Fibroblast of villous mesenchyme (primary cell): Measurements from ENCODE around the gene DRAP1. TPM values are rescaled to one million over a fixed set of nuclear protein-coding genes. Genes with fewer than 3 reads are reported as not detected.

ENCODE experiments used
- DNase-seq: peaks from one replicate; pipeline ENCODE4 v3.0.0-alpha.2; 2010; ENCODE audit warnings: low read depth
- H3K4me3 ChIP-seq: 2 replicates; pipeline ENCODE4 v1.5.1; 2011; ENCODE audit warnings: low read depth, mild to moderate bottlenecking, low read length
- total RNA-seq: library from RNA; depleted of rRNA; stranded (reverse); fragments of >200 nt; gene quantifications from 2 replicates; pipeline ENCODE4 v1.2.3, GENCODE V29; 2012
- TF ChIP-seq, protein P1 (sequence below): IDR thresholded peaks from 2 replicates; pipeline ENCODE4 v1.5.1; 2012; ENCODE audit warnings: low read depth, mild to moderate bottlenecking, low read length; ENCODE audit not compliant: insufficient read depth

Gene DRAP1
- total RNA-seq, 1 donor = 218 TPM

DNA sequence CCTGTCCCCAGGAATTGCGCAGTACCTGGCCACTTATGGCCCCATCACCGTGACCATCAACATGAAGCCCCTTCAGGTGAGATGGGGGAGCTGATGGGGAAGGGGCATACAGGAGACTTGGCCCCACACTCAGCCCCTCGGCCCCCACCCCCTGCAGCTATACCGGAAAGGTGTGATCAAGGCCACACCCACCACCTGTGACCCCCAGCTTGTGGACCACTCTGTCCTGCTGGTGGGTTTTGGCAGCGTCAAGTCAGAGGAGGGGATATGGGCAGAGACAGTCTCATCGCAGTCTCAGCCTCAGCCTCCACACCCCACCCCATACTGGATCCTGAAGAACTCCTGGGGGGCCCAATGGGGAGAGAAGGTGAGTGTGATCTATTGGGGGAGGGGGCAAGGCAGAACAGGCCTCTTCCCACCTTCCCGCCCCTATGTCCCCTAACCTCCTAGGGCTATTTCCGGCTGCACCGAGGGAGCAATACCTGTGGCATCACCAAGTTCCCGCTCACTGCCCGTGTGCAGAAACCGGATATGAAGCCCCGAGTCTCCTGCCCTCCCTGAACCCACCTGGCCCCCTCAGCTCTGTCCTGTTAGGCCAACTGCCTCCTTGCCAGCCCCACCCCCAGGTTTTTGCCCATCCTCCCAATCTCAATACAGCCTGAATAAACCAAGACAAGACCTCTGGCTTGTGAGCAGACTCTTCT, 36.0 kb upstream of the DRAP1 start:
- no peak overlapping the region for H3K4me3 ChIP-seq
- no peak for DNase-seq
- TF ChIP-seq, protein P1, sequence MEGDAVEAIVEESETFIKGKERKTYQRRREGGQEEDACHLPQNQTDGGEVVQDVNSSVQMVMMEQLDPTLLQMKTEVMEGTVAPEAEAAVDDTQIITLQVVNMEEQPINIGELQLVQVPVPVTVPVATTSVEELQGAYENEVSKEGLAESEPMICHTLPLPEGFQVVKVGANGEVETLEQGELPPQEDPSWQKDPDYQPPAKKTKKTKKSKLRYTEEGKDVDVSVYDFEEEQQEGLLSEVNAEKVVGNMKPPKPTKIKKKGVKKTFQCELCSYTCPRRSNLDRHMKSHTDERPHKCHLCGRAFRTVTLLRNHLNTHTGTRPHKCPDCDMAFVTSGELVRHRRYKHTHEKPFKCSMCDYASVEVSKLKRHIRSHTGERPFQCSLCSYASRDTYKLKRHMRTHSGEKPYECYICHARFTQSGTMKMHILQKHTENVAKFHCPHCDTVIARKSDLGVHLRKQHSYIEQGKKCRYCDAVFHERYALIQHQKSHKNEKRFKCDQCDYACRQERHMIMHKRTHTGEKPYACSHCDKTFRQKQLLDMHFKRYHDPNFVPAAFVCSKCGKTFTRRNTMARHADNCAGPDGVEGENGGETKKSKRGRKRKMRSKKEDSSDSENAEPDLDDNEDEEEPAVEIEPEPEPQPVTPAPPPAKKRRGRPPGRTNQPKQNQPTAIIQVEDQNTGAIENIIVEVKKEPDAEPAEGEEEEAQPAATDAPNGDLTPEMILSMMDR = no peak

DNA sequence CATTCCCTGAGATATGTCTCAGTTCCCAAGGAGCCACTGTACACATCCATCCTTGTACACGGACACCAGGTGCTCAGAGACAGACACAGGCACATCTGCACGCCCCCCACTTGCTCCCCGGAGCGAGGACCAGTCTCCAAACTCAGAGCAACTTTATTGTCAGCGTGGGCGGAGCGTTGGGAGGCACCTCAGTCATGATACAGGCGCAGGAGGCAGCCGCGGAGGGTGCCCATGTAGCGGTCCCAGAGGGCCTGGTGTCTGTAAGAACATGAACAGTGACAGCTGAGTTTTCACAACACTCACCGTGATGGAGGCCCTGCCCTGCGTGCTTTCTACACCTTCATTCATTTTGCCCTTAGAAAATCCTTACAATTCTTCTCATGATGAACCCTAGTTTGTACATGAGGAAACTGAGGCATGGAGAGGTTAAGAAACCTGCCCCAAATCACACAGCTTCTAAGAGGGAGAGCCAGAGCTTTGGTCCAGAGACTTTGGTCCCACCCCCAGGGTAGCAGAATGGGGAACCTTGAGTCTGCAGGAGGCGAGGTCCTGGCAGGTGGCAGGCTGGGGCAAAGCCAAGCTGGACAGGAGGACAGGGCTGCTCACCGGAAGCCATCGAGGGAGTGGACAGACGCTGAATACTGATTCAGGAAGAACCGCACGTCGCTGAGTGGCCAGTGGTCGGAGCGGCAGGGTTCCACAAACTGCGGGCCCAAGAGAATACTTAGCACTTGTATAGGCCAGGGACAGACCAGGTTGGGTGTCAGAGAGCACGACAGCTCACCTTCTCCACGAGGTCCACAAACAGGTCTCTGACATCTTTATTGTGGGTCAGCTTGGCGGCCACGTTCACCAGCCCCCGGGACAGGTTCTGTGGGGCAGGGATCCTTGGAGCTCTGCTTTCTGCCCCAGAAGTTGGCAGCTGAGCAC, 35.2 kb upstream of the DRAP1 start:
- TF ChIP-seq, protein P1 = no peak
- no peak overlapping the region for H3K4me3 ChIP-seq
- DNase-seq = no peak

DNA sequence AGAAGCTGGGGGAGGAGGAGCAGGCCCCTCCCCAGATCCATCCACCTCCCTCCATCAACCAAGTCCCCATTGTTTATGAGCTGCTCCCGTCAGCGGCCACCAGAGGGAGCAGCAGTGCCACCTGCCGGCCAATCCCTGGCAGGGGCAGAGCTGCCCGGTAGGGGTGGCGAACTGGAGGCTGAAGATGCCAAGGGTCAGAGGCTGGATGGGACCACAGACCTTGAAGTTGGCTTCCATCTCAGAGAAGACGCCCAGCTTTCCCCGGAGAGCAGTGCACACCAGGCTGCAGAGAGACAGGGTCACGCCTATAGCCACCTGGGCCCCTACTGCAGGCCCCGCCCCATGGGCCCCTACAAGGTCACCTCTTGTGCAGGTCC, 34.5 kb upstream of the DRAP1 start:
- DNase-seq = peak; percentile 74
- TF ChIP-seq, protein P1 = peak; percentile 99
- H3K4me3 ChIP-seq = no peak overlapping the region

DNA sequence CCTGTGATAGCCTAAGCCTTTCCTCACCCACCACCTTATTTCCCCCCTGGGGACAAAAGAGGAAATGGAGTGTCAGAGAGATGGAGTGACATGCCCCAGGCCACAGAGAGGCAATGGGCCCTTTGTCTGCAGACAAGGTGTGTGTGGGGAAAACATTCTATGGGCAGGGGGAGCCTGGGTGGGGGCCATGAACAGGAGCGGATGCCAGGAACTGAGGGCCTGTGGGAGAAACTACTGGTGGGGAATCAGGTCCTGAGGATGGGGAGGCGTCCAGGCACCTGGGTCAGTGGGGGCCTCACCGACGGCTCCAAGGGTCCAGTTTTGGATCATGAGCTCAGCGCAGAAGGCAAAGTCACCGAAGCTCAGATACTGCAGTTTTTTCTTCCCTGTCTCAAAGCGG, 34.0 kb upstream of the DRAP1 start:
- H3K4me3 ChIP-seq = no peak overlapping the region
- no peak for DNase-seq
- TF ChIP-seq, protein P1 = no peak

DNA sequence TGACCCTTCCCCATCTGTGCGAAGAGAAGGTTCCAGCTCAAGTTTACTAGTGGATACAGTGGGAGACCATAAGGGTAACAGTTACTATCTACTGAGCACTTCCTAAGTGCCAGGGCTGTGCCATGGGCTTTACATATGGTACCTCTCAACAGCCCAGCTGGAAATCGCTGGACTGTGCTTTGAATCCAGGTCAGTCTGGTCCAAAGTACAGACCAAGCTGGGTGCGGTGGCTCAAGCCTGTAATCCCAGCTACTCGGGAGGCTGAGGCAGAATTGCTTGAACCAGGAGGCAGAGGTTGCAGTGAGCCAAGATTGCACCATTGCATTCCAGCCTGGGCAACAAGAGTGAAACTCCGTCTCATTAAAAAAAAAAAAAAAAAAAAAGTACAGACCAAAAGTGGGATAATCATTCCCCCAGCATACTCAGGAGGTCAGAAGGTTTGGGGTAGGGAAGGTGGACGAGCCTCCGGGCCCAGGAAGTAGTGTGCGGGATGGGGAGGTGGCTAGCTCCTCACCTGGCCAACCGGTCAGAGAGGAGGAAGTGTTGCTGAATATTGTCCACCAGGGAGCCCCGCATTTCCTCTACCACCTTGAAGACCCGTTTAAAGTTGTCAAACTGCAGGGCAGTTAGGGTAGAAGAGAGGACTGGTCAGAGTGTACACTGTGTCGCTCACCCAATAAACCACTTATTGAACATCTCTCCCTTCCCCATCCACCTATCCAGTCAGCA, 33.3 kb upstream of the DRAP1 start:
- no peak for DNase-seq
- no peak overlapping the region for H3K4me3 ChIP-seq
- TF ChIP-seq, protein P1 = no peak

DNA sequence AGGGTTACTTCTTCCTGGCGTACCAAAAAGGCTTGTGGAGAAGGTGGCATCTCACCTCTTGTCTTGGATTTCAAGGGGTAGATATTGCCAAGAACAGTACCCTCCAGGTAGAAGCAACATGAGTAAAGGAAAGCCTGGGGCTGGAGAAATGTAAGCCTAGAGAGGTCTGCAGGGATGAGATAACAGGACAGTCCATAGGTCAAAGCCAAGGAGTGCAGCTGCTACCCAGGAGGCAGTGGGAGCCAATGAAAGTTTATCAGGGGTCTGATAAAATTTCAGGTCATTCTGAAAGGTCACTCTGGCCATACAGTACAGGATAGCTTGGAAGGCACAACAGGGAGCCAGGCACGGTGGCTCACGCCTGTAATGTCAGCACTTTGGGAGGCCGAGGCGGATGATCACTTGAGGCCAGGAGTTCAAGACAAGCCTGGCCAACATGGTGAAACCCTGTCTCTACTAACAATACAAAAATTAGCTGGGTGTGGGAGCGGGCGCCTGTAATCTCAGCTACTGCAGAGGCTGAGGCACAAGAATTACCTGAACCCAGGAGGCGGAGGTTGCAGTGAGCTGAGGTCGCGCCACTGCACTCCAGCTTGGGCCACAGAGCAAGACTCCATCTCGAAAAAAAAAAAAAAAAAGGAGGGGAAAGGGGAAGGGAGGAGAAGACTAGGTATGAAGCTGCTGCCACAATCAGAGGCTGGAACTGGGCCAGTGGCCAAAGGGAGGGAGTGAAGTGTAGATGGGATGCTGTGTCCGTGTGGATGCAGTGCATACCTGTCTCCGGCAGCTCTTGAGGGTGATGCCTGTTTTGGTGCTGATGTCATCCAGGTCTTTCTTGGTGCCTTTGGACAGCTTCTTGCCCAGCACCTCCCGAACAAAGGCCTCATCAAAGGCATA, 32.2 kb upstream of the DRAP1 start:
- DNase-seq = no peak
- peak overlapping the region; percentile 73 for H3K4me3 ChIP-seq
- TF ChIP-seq, protein P1 = no peak
